ENCODE measurements around the gene ATF1.

ATF1 gene

DNA sequence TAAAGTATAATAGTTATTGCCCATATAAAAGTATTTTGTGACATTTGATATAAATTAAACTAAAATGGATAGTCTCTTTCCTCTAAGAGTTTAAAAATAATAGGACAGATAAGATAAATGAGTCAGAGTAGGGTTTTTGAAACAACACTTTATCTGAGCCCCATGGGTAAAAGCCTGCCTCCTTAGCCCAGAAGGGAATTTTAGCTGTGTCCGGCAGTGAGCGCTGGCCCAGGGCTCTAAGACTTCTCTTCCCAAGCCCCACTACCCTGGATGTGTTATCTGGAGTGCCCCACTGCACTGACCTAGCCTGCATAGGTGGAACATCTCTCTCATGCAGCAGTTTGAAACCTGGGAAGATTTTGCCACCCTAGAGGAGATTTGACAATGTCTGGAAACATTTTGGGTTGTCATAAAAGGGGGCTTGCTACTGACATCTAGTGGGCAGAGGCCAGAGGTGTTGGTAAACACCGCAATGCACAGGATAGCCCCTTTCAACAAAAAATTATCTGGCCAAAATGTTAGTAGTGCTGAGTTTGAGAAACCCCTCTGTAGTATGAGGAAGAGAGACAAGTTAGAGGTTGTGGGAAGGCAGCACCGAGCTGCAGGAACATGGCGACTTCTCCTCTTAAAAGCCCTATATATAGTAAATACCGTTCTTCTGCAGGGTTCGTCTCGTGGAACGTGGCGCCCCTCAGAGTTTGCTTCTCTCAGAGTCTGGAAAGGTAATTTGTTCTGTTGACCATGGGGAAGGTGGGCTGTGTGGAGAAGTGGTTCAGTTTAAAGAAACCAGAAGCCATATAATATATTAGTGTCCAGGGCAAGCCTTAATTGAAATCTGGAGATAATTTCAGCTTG is 29.3 kb upstream of the ATF1 start:
- Histone ChIP-seq H3K9ac (ENCODE audit: low read depth, low read length) (no peak overlapping the region), H3K27me3 (ENCODE audit: insufficient read depth, low read length) (no peaks in the 10 kb centered on the region), H3K27ac (ENCODE audit: low read length) (no peak overlapping the region), H3K4me3 (ENCODE audit: low read length) (no peak overlapping the region), H3K36me3 (ENCODE audit: insufficient read depth, low read depth, low read length) (peaks cover 71% of the 10 kb centered on the region), H3K4me1 (ENCODE audit: insufficient read depth, low read length) (no peaks in the 10 kb centered on the region), H3K9me3 (ENCODE audit: insufficient read depth, low read depth, low read length) (no peaks in the 10 kb centered on the region)

DNA sequence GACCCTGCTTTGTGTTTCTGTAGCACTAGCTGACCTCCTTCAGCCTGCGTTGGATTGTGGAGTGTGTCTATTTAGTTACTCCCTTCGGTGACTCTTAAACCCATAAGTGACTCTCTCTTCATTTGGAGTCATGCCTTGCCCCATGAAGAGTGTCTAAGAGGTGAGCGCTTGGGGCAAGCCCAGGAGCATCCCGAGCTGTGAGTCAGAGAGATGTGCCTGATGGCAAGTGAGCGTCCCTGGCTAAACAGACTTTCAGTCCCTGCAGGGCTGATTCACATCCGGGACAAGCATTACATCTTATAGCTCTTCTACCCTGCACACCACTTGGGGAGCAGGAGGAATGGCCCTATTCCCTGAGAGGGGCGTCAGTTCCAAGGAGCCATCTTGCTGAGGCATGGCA is 24.3 kb upstream of the ATF1 start:
- Histone ChIP-seq H3K9ac (ENCODE audit: low read depth, low read length) (no peak overlapping the region), H3K27ac (ENCODE audit: low read length) (no peak overlapping the region), H3K4me3 (ENCODE audit: low read length) (no peak overlapping the region), H3K9me3 (ENCODE audit: insufficient read depth, low read depth, low read length) (no peaks in the 10 kb centered on the region), H3K4me1 (ENCODE audit: insufficient read depth, low read length) (no peaks in the 10 kb centered on the region), H3K27me3 (ENCODE audit: insufficient read depth, low read length) (no peaks in the 10 kb centered on the region), H3K36me3 (ENCODE audit: insufficient read depth, low read depth, low read length) (peaks cover 74% of the 10 kb centered on the region)

DNA sequence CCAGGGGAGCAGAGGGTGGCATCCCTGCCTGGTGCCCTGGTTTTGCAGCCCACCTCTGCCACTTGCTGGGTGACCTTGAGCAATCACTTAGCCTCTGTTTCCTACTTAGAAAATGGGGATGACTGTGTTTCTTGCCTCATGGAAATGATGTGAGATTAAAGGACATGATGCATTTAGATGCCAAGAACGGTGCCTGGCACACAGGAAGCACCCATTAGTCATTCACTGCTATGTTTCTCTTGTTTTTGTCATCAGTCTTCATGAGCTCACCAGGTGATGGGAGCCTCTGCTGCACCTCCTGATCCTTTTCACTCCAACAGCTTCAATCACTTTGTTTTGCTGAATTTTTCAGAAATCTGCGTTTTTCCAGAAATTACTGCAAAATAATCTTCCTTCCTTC is 23.6 kb upstream of the ATF1 start:
- H3K36me3 ChIP-seq (ENCODE audit: insufficient read depth, low read depth, low read length), result peaks cover 76% of the 10 kb centered on the region
- H3K27ac ChIP-seq (ENCODE audit: low read length), result no peak overlapping the region
- H3K4me1 ChIP-seq (ENCODE audit: insufficient read depth, low read length), result no peaks in the 10 kb centered on the region
- no peaks in the 10 kb centered on the region for H3K9me3 ChIP-seq (ENCODE audit: insufficient read depth, low read depth, low read length)
- H3K27me3 ChIP-seq (ENCODE audit: insufficient read depth, low read length), result no peaks in the 10 kb centered on the region
- no peak overlapping the region for H3K4me3 ChIP-seq (ENCODE audit: low read length)
- no peak overlapping the region for H3K9ac ChIP-seq (ENCODE audit: low read depth, low read length)

DNA sequence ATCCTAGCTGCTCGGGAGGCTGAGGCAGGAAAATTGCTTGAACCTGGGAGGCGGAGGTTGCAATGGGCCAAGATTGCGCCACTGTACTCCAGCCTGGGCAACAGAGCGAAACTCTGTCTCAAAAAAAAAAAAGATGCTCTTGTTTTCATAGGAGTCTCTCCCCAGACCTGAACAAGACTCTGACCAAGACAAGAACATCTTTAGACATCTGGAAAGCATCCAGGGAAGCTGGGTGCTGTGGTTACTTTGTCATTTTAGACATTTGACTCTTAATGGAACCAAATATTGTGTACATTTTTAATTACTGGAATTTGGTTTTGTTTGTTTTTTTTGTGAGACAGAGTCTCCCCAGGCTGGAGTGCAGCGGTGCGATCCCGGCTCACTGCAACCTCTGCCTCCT is 21.1 kb upstream of the ATF1 start:
- H3K4me3 ChIP-seq (ENCODE audit: low read length), result no peak overlapping the region
- H3K9me3 ChIP-seq (ENCODE audit: insufficient read depth, low read depth, low read length), result no peaks in the 10 kb centered on the region
- H3K27me3 ChIP-seq (ENCODE audit: insufficient read depth, low read length), result no peaks in the 10 kb centered on the region
- no peak overlapping the region for H3K9ac ChIP-seq (ENCODE audit: low read depth, low read length)
- H3K27ac ChIP-seq (ENCODE audit: low read length), result no peak overlapping the region
- H3K4me1 ChIP-seq (ENCODE audit: insufficient read depth, low read length), result no peaks in the 10 kb centered on the region
- peaks cover 77% of the 10 kb centered on the region for H3K36me3 ChIP-seq (ENCODE audit: insufficient read depth, low read depth, low read length)

DNA sequence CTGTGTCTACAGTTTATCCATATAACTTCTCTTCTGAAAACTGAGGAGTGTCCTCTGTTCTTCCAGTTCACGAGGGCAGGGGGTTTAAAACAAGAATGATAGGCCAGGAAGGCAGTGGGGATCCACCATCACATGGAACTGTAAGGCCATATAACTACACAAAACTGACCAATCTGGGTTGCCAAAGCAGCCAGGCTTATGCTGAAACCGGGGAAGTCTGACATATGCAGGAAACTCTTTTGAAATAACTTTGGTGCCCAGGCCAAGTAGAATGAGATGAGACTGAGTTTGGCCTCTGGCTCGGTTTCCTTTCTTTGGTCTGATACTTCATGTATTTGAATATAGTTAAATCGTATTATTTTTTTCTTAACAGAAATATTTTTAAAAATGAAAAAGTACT is 18.0 kb upstream of the ATF1 start:
- Histone ChIP-seq H3K4me1 (ENCODE audit: insufficient read depth, low read length) (no peaks in the 10 kb centered on the region), H3K4me3 (ENCODE audit: low read length) (no peak overlapping the region), H3K36me3 (ENCODE audit: insufficient read depth, low read depth, low read length) (peaks cover 55% of the 10 kb centered on the region), H3K27ac (ENCODE audit: low read length) (no peak overlapping the region), H3K9ac (ENCODE audit: low read depth, low read length) (no peak overlapping the region), H3K9me3 (ENCODE audit: insufficient read depth, low read depth, low read length) (no peaks in the 10 kb centered on the region), H3K27me3 (ENCODE audit: insufficient read depth, low read length) (no peaks in the 10 kb centered on the region)

DNA sequence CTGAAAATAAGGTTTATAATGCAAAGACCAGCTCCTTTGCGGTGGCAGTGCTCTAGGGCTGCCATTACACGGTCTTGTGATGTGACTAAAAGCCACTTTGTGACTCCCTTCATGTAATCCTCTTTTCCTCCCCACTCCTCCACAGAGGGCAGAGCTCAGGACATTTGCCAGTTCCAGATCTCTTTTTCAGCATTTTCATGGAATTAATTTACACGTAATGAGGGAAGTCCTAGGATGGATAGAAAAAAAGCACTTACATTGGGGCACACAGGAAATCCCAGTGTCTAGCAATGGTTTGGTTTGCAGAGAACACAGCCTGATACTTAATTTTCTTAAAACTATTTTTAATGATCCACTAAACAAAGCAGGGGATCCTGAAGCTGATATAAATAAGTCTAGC is 17.5 kb upstream of the ATF1 start:
- H3K27ac ChIP-seq (ENCODE audit: low read length), result no peak overlapping the region
- H3K4me1 ChIP-seq (ENCODE audit: insufficient read depth, low read length), result no peaks in the 10 kb centered on the region
- no peaks in the 10 kb centered on the region for H3K27me3 ChIP-seq (ENCODE audit: insufficient read depth, low read length)

DNA sequence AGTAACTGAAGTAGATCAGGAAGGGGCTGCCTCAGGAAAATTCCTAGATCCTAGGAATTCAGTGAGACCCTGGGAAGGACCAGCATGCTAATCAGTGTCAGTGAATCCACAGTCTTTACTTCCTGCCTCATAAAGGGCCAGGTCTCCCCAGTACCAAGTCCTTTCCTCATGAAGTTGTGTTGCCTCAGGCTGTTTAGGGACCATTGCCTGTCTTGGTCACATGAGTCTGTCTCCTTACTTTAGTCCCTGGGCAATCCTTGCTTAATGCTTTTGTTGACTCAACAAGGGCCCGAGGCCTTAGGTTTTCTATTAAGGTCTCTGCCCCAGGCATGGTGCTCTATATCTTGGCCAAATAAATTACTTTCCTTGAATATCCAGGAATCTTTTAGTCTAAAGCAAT is 16.1 kb upstream of the ATF1 start:
- Histone ChIP-seq H3K9ac (ENCODE audit: low read depth, low read length) (no peak overlapping the region), H3K36me3 (ENCODE audit: insufficient read depth, low read depth, low read length) (peaks cover 37% of the 10 kb centered on the region), H3K4me1 (ENCODE audit: insufficient read depth, low read length) (no peaks in the 10 kb centered on the region), H3K27me3 (ENCODE audit: insufficient read depth, low read length) (no peaks in the 10 kb centered on the region), H3K9me3 (ENCODE audit: insufficient read depth, low read depth, low read length) (no peaks in the 10 kb centered on the region), H3K4me3 (ENCODE audit: low read length) (no peak overlapping the region), H3K27ac (ENCODE audit: low read length) (no peak overlapping the region)

More for the DNA sequence above, 17.5 kb upstream of the ATF1 start:
- Histone ChIP-seq H3K9me3 (ENCODE audit: insufficient read depth, low read depth, low read length) (no peaks in the 10 kb centered on the region), H3K4me3 (ENCODE audit: low read length) (no peak overlapping the region), H3K9ac (ENCODE audit: low read depth, low read length) (no peak overlapping the region), H3K36me3 (ENCODE audit: insufficient read depth, low read depth, low read length) (peaks cover 50% of the 10 kb centered on the region)

DNA sequence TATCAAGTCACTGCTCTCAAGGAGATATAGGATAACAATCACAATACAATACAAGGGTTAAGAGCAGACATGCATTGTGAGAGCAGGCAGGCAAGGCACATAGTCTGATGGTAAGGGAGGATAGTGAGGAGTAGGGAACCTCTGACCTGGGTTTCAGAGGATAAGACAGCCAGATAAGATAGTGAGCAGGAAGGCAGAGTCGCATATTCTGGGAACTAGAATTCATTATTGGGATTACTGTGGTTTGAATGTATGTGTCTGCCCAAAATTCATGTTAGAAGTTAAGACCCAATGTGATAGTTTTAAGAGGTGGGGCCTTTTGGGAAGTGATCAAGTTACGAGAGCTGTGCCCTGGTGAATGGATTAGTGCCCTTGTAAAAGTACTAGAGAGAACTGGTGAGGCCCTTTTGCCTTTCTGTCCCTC is 14.4 kb upstream of the ATF1 start:
- no peak overlapping the region for H3K9ac ChIP-seq (ENCODE audit: low read depth, low read length)
- no peaks in the 10 kb centered on the region for H3K27me3 ChIP-seq (ENCODE audit: insufficient read depth, low read length)
- H3K9me3 ChIP-seq (ENCODE audit: insufficient read depth, low read depth, low read length), result no peaks in the 10 kb centered on the region
- no peak overlapping the region for H3K4me3 ChIP-seq (ENCODE audit: low read length)
- peaks cover 28% of the 10 kb centered on the region for H3K36me3 ChIP-seq (ENCODE audit: insufficient read depth, low read depth, low read length)
- no peaks in the 10 kb centered on the region for H3K4me1 ChIP-seq (ENCODE audit: insufficient read depth, low read length)
- no peak overlapping the region for H3K27ac ChIP-seq (ENCODE audit: low read length)

DNA sequence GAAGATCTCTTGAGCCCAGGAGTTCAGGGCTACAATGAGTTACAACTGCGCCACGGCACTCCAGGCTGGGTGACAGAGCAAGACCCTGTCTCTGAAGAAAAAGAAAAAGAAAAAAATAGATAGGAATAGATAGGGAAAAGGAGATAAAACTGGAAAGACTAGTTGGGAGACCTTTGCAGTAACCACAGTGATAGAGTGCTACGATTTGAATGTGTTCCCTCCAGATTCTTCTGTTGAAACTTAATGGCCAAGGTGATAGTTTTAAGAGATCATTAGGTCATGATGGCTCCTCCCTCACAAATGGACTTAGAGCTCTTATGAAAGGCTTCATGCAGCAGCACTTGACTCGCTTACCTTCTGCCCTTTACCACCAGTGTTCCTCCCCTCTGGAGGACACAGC is 13.5 kb upstream of the ATF1 start:
- peaks cover 19% of the 10 kb centered on the region for H3K36me3 ChIP-seq (ENCODE audit: insufficient read depth, low read depth, low read length)

DNA sequence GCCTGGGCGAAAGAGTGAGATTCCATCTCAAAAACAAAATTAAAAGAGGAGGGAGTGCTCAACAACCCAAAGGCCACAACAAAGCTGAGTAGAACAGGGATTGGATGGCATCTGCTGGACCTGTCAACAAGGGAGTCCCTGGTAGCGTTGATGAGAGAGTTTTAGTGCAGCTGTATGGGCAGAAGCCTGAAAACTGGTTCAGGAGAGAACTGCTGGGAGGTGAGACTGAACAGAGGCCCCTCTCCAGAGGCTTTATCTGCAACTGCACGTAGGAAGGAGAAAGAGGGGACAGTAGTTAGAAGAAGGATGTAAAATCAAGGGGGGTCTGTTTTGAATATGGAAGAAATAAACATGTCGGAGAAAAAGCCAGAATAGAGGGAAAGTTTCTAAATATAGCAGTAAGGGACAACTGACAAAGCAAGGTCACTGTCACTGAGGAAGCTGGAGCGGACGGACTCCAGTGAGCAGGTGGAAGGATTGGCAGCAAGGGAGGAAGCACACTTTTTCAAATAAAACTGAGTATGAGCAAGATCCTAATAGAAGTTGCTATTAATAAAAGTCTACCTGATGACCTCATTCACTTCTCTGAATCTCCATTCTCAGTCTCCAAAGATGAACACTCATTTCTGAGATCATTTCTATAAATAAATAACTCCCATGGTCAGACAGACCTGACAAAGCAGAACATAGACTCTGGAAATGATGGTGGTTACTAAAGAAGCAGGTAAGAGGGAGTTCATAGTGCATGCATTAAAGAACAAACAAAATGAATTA is 11.8 kb upstream of the ATF1 start:
- 0 out of 2 replicates have a peak, but pooled peaks cover 7% of the 10 kb centered on the region for H3K36me3 ChIP-seq (ENCODE audit: insufficient read depth, low read depth, low read length)
- H3K4me3 ChIP-seq (ENCODE audit: low read length), result no peak overlapping the region
- H3K9me3 ChIP-seq (ENCODE audit: insufficient read depth, low read depth, low read length), result no peaks in the 10 kb centered on the region
- no peak overlapping the region for H3K9ac ChIP-seq (ENCODE audit: low read depth, low read length)
- no peaks in the 10 kb centered on the region for H3K4me1 ChIP-seq (ENCODE audit: insufficient read depth, low read length)
- no peak overlapping the region for H3K27ac ChIP-seq (ENCODE audit: low read length)
- no peaks in the 10 kb centered on the region for H3K27me3 ChIP-seq (ENCODE audit: insufficient read depth, low read length)

More for the DNA sequence above, 13.5 kb upstream of the ATF1 start:
- H3K9ac ChIP-seq (ENCODE audit: low read depth, low read length), result no peak overlapping the region
- no peaks in the 10 kb centered on the region for H3K27me3 ChIP-seq (ENCODE audit: insufficient read depth, low read length)
- no peaks in the 10 kb centered on the region for H3K9me3 ChIP-seq (ENCODE audit: insufficient read depth, low read depth, low read length)
- H3K4me1 ChIP-seq (ENCODE audit: insufficient read depth, low read length), result no peaks in the 10 kb centered on the region
- no peak overlapping the region for H3K4me3 ChIP-seq (ENCODE audit: low read length)
- no peak overlapping the region for H3K27ac ChIP-seq (ENCODE audit: low read length)

DNA sequence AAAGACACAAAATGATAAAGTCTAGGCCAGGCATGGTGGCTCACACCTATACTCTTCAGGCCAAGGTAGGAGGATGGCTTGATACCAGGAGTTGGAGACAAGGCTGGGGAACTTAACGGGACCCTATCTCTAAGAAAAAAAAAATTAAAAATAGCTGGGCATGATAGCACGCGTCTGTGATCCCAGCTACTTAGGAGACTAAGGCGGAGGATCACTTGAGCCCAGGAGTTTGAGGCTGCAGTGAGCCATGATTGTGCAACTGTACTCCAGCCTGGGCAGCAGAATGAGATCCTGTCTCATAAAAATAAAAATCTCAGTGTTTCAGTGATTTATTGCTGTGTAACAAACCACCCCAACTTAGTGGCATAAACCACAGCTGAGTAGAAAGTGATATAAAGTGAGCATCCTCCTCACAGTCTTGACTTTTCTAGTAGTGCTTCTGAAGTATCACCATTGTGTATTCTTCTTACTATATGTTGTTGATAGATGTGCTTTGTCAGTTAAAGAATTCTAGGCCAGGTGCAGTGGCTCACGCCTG is 10.6 kb upstream of the ATF1 start:
- Histone ChIP-seq H3K36me3 (ENCODE audit: insufficient read depth, low read depth, low read length) (no peaks in the 10 kb centered on the region), H3K27ac (ENCODE audit: low read length) (no peak overlapping the region), H3K9ac (ENCODE audit: low read depth, low read length) (no peak overlapping the region), H3K27me3 (ENCODE audit: insufficient read depth, low read length) (no peaks in the 10 kb centered on the region), H3K4me3 (ENCODE audit: low read length) (no peak overlapping the region), H3K4me1 (ENCODE audit: insufficient read depth, low read length) (no peaks in the 10 kb centered on the region), H3K9me3 (ENCODE audit: insufficient read depth, low read depth, low read length) (no peaks in the 10 kb centered on the region)
